Left lung (tissue), 10 donors: ENCODE results near the gene SPSB4. TPM values are rescaled to one million over a fixed set of nuclear protein-coding genes. Genes with fewer than 3 reads are reported as not detected.

Experiments
- ATAC-seq: fragments of 200-7000 bp; cut with Tn5 transposase; one replicate; pipeline ENCODE4 v1.9.1; 2020; ENCODE audit warnings: moderate library complexity
- DNase-seq, 4 donors: peaks; one replicate each; pipeline ENCODE4 v3.0.0-alpha.2; 2013 to 2020
- H3K27ac ChIP-seq, 2 donors: fragments of 200-600 bp; sonication (generic) in 1 of 2; one replicate each; pipeline versions ENCODE4 v1.5.0 to v1.8.0; 2020 to 2021
- H3K27me3 ChIP-seq, 2 donors: fragments of 200-600 bp; sonication (generic) in 1 of 2; one replicate each; pipeline versions ENCODE4 v1.5.0 to v1.8.0; 2020 to 2021
- H3K36me3 ChIP-seq, 2 donors: fragments of 200-600 bp; sonication (generic) in 1 of 2; one replicate each; pipeline versions ENCODE4 v1.5.0 to v1.8.0; 2020 to 2021
- H3K4me1 ChIP-seq, 2 donors: fragments of 200-600 bp; one replicate each; pipeline ENCODE4 v1.8.0; 2021
- H3K4me3 ChIP-seq, 2 donors: fragments of 200-600 bp; sonication (generic) in 1 of 2; one replicate each; pipeline versions ENCODE4 v1.5.0 to v1.8.0; 2020 to 2021; ENCODE audit warnings: mild to moderate bottlenecking in 1 of 2
- H3K9me3 ChIP-seq, 2 donors: fragments of 200-600 bp; sonication (generic) in 1 of 2; one replicate each; pipeline versions ENCODE4 v1.5.0 to v1.8.0; 2020 to 2021
- CTCF ChIP-seq, 2 donors: fragments of 200-600 bp; sonication (generic) in 1 of 2; IDR thresholded peaks; one replicate each; pipeline versions ENCODE4 v1.5.0 to v1.8.0; 2021; ENCODE audit warnings: antibody characterized with exemption in 2 of 2
- intact Hi-C, 2 donors: fragments of 100-400 bp; cut with DNase I; formaldehyde crosslinking; loops; one replicate each; pipeline versions ENCODE4 v1.11.2 to v1.14.2; 2022
- polyA plus RNA-seq, 6 donors: library from polyadenylated mRNA; unstranded; fragments of 120-200 nt; gene quantifications; one replicate each; pipeline ENCODE4 v1.2.1, GENCODE V29; 2013; ENCODE audit not compliant: insufficient read length in 6 of 6
- total RNA-seq, 2 donors: library from RNA; stranded (reverse); fragmentation: NEBNext Ultra II Directional; extraction: Animal tissue kit (Norgen Biotek cat#: 25700); gene quantifications; one replicate each; pipeline ENCODE4 v1.2.1, GENCODE V29; 2021
- donor health status: DM: no; HTN: yes; CAD: no.
- donor health status: DM: no; HTN: no; CAD: no.

SPSB4 gene
- total and polyA plus RNA-seq, 8 donors: 1.3 to 9.9 (median 6.2) TPM

GRCh38 chr3:141065258-141065657 is 14.1 kb downstream of the SPSB4 start:
- no peak for DNase-seq
- no peak overlapping the region for H3K27ac ChIP-seq
- no peaks in the 10 kb centered on the region for H3K4me1 ChIP-seq
- H3K27me3 ChIP-seq: no peaks in the 10 kb centered on the region
- no peaks in the 10 kb centered on the region for H3K36me3 ChIP-seq
- intact Hi-C loops: no loop called here
- no peak for ATAC-seq
- H3K4me3 ChIP-seq: no peak overlapping the region
- TF ChIP-seq CTCF (IDR thresholded peaks at IDR 0.05): no peak
- no peaks in the 10 kb centered on the region for H3K9me3 ChIP-seq

- Histone ChIP-seq H3K9me3 (no peaks in the 10 kb centered on the region), H3K4me3 (no peak overlapping the region), H3K4me1 (no peaks in the 10 kb centered on the region), H3K36me3 (no peaks in the 10 kb centered on the region), H3K27ac (no peak overlapping the region), H3K27me3 (no peaks in the 10 kb centered on the region)
- ATAC-seq (no peak), DNase-seq (no peak)
- TF ChIP-seq CTCF (IDR thresholded peaks at IDR 0.05): no peak
- intact Hi-C loops: no loop called here
Measured at GRCh38 chr3:141065841-141066805, 15.0 kb downstream of the SPSB4 start.

GRCh38 chr3:141067206-141067974 is 16.2 kb downstream of the SPSB4 start:
- ATAC-seq (peak; percentile 27), DNase-seq (peak in 2 of 4 donors; percentile 65 to 69)
- H3K9me3 ChIP-seq: no peaks in the 10 kb centered on the region
- no peaks in the 10 kb centered on the region for H3K36me3 ChIP-seq
- H3K27ac ChIP-seq: no peak overlapping the region
- no peak overlapping the region for H3K4me3 ChIP-seq
- intact Hi-C loops: no loop called here
- H3K4me1 ChIP-seq: no peaks in the 10 kb centered on the region
- H3K27me3 ChIP-seq: no peaks in the 10 kb centered on the region
- no peak for TF ChIP-seq CTCF (IDR thresholded peaks at IDR 0.05)

- DNase-seq (no peak), ATAC-seq (no peak)
- no peak for TF ChIP-seq CTCF (IDR thresholded peaks at IDR 0.05)
- intact Hi-C loops: no loop called here
- H3K27me3 ChIP-seq: no peaks in the 10 kb centered on the region
- H3K4me3 ChIP-seq: no peak overlapping the region
- no peak overlapping the region for H3K27ac ChIP-seq
- no peaks in the 10 kb centered on the region for H3K4me1 ChIP-seq
- no peaks in the 10 kb centered on the region for H3K9me3 ChIP-seq
- no peaks in the 10 kb centered on the region for H3K36me3 ChIP-seq
Measured at GRCh38 chr3:141070229-141070628, 19.1 kb downstream of the SPSB4 start.
